GM18505 (cell line): ENCODE measurements around the gene CTDSP2.
"Not testable (repeated sequence)": the region's sequence is repeated elsewhere in the genome, so short reads cannot be mapped to it uniquely, and the experiment has no call there.

Experiments used
- ATAC-seq: cut with Tn5 transposase; IDR thresholded peaks from one replicate; pipeline ENCODE4 v1.9.1; 2021; ENCODE audit not compliant: unreplicated experiment
- POLR2A ChIP-seq: IDR thresholded peaks from 4 replicates; pipeline ENCODE4 v1.6.1; 2011; ENCODE audit warnings: borderline replicate concordance; ENCODE audit not compliant: insufficient read depth, insufficient read length; ENCODE audit errors: extremely low read depth

Gene CTDSP2

GRCh38 chr12:57829025-57829777 is 17.3 kb downstream of the CTDSP2 start:
- TF ChIP-seq POLR2A: no peak
- no peak for ATAC-seq

DNA sequence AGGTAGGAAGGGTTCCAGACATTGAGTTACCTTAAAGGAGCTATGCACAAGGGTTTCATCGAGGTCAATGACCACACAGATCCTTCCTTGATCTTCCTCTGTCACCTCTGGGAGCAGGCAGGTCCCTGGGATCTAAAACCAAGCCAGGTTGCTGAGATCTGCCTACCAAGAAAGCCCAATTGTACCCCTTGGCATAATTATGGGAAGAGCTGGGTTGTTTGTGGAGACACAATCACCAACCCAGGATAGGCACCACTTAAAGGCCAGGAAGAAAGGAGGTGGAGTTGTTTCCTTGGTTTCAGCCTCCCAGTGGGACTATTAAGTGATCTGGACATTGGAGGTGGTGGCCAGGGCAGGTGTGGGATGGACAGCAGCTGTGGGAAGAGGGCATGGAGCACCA is 19.6 kb downstream of the CTDSP2 start:
- TF ChIP-seq POLR2A: no peak
- no peak for ATAC-seq

GRCh38 chr12:57826400-57826799 is 20.1 kb downstream of the CTDSP2 start:
- ATAC-seq: no peak
- no peak for TF ChIP-seq POLR2A

DNA sequence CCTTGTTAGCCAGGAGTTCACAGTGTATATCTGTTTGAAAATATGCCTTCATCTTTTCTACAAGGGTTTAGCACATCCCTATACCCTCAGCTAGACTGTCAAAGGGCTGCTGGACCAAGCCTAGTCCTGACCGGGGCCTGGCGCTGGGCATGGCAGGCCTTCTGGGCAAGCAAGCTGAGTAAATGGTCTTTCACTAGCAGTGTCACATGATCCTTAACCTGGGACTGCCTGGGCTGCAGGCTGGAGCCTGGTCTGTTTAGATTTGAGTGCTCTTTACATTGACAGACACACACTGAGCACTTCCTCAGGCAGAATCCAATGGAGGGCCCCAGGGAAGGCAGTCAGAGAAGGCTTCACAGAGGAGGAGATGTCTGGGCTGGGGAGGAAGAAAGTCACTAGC is 21.1 kb downstream of the CTDSP2 start:
- TF ChIP-seq POLR2A: no peak
- no peak for ATAC-seq

GRCh38 chr12:57823908-57824640 is 22.5 kb downstream of the CTDSP2 start:
- no peak for ATAC-seq
- no peak for TF ChIP-seq POLR2A

DNA sequence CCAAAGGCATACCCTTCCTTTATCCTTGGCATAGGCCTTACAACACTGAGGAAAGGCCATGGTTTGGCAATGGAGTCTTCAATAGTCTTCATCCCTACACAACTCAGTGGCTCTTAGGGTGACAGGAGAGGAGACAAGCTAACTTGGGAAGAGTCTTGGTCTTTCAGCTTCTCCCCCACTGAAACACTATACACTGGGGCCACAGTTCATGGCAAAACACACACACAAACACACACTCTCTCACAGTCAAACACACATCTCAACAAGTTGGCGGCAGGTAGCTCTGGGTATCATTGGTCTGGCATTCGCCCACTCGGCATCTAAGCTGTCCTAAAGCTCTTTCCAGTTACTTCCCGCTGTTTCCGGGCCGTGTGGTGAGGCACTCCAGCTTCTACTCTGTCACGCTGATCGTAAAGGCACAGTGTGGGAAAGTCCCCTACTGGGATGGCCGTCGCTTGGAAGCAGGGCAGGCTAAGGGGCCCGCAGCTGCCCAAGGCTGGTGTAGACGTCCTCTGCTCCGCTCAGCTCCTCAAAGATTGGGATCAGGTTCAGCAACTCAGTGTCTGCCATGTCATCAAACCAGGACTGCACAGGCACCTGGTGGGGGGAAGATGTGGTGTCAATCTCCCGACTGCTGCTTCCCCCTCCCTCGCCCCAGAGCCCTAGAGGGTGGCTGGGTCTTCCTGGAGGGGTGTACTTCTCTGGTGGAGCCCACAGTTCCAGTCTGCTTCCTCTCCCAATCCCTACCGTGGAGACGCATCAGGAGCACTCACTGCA is 23.2 kb downstream of the CTDSP2 start:
- no peak for ATAC-seq
- no peak for TF ChIP-seq POLR2A

GRCh38 chr12:57822392-57823130 is 24.0 kb downstream of the CTDSP2 start:
- no peak for ATAC-seq
- no peak for TF ChIP-seq POLR2A

DNA sequence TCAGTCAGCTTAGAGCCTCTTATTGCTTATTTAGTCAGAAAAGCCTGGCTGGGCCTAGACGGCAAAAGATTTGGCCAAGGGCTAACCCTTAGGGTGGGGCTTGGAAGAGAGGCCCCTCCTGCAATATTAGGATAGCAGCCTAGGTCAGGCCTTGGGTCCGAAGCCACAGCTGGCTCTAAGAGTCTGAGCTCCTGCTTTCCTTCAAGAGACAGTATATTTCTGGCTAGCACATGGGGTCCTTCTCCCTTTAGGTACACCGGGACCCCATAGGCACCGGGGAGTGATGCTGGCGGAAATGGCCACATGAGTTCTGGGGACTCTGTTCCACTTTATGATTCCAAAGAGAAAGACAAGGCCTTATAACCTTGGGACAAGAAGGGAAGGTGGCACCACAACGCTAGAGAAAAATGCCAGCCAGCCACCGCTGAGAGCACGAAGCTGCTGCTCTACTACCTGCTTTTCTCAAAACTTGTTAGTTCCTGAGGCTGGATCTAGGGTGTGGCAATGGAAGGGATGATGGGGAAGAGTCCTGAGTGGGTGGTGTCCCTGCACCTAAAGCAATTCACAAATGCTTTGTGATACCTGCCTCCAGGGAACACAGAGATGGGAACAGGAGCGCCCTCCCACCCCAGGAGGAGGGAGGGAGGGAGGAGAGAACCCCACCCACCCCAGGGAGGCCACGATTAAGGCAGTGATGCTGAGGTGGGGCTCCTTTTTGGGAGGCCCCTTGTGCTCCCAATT is 24.9 kb downstream of the CTDSP2 start:
- ATAC-seq: no peak
- no peak for TF ChIP-seq POLR2A

- ATAC-seq: not testable (repeated sequence)
Observed at GRCh38 chr12:57821015-57821414, 25.5 kb downstream of the CTDSP2 start.

GRCh38 chr12:57820119-57820518 is 26.4 kb downstream of the CTDSP2 start:
- ATAC-seq: not testable (repeated sequence)

DNA sequence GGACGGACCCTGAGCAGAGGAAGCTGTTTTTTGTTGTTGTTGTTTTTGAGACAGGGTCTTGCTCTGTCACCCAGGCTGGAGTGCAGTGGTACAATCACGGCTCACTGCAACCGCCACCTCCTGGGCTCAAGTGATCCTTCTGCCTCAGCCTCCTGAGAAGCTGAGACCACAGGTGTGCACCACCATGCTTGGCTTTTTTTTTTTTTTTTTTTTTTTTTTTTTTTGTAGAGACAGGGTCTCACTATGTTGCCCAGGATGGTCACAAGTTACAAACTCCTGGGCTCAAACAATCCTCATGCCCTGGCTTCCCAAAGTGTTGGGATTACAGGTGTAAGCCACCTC is 28.6 kb downstream of the CTDSP2 start:
- ATAC-seq: not testable (repeated sequence)

DNA sequence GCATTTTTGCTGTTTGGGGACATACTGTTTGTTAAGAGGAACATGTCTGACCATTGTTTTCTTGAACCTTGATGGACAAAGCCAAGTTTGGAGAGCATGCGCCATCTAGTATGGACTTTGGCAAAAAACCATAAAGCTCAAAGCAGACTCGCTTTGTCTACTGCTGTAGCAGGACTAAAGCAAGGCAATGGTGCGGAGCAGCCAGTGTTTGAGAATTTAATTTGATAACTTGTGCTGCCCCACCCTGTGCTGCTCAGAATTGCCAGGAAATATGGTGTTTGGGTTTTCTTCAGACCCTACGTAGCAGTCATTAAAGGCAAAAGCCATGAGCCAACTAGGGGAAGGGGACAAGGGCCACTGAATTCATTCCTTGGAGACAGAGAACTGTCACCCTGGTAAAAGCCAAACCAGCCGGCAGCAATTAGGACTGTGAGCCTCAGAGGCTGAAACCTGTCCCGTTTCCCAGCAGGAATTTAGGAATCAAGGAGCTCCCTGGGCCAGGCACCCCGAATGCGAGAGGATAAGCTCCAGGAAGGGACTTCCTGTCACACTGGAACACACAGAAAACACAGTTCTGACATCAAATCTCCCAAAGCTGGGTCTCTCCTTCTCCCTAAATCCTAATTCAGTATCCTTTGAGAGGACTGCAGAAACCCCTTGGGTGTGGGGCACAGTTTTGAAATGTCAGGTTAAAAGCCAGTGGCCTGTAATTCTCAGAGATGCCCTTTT is 29.1 kb downstream of the CTDSP2 start:
- no peak for ATAC-seq
- TF ChIP-seq POLR2A: no peak
